ENCODE data around the gene PDE8A. TPM values are rescaled to one million over a fixed set of nuclear protein-coding genes. Genes with fewer than 3 reads are reported as not detected.

PDE8A gene
- total and polyA plus RNA-seq, 7 donors: 27.8 to 45.5 (median 39.0) TPM

DNA sequence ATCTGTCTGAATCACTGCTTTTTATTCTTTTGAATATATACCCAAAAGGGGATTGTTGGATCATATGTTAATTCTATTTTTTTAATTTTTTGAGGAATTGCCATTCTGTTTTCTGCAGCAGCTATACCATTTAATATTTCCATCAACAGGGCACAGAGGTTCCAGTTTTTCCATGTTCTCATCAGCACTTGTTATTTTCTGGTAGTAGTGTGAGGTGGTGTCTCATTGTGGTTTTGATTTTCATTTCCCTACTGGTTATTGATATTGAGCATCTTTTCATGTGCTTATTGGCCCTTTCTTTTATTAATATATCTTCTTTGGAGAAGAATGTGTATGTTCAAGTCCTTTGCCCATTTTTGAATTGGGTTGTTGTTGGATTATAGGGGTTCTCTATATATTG, 68.1 kb downstream of the PDE8A start:
- intact Hi-C loops (cut with DNase I): no loop called here
- no peak for DNase-seq
- Histone ChIP-seq H3K4me3 (no peak overlapping the region), H3K27ac (no peak overlapping the region), H3K27me3 (no peaks in the 10 kb centered on the region), H3K36me3 (no peaks in the 10 kb centered on the region), H3K9me3 (no peaks in the 10 kb centered on the region), H3K4me1 (peaks cover 0 to 17% (median 6%) of the 10 kb centered on the region in 4 donors)
- TF ChIP-seq POLR2A (IDR thresholded peaks at IDR 0.05) (no peak), EP300 (IDR thresholded peaks at IDR 0.05) (no peak)
- TF ChIP-seq, protein P1, sequence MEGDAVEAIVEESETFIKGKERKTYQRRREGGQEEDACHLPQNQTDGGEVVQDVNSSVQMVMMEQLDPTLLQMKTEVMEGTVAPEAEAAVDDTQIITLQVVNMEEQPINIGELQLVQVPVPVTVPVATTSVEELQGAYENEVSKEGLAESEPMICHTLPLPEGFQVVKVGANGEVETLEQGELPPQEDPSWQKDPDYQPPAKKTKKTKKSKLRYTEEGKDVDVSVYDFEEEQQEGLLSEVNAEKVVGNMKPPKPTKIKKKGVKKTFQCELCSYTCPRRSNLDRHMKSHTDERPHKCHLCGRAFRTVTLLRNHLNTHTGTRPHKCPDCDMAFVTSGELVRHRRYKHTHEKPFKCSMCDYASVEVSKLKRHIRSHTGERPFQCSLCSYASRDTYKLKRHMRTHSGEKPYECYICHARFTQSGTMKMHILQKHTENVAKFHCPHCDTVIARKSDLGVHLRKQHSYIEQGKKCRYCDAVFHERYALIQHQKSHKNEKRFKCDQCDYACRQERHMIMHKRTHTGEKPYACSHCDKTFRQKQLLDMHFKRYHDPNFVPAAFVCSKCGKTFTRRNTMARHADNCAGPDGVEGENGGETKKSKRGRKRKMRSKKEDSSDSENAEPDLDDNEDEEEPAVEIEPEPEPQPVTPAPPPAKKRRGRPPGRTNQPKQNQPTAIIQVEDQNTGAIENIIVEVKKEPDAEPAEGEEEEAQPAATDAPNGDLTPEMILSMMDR (IDR thresholded peaks at IDR 0.05): no peak

DNA sequence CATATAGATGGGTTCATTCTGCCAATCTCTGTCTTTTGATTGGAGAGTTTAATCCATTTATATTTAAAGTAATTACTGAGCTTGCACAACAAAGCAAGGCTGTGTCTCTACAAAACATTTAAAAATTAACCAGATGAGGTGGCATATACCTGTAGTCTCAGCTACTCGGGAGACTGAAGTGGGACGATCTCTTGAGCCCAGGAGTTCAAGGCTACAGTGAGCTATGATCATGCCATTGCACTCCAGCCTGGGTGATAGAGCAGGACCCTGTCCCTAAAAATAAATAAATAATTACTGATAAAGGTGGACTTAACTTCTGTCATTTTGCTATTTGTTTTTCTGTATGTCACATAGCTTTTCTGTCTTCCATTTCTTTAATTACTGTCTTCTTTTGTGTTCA, 78.1 kb downstream of the PDE8A start:
- DNase-seq: no peak
- no peak overlapping the region for H3K27ac ChIP-seq
- 41 to 97% methylated on average over 2 of the region's 2 CpGs for WGBS, 2 donors
- TF ChIP-seq EP300 (IDR thresholded peaks at IDR 0.05): no peak
- TF ChIP-seq, protein P1 (IDR thresholded peaks at IDR 0.05): no peak
- no peak for TF ChIP-seq POLR2AphosphoS5 (IDR thresholded peaks at IDR 0.05)
- no peak for TF ChIP-seq POLR2A (IDR thresholded peaks at IDR 0.05)
- no peaks in the 10 kb centered on the region for H3K9me3 ChIP-seq
- intact Hi-C loops (cut with DNase I): no loop called here
- H3K36me3 ChIP-seq: no peaks in the 10 kb centered on the region
- H3K4me1 ChIP-seq: no peaks in the 10 kb centered on the region
- no peaks in the 10 kb centered on the region for H3K27me3 ChIP-seq
- no peak overlapping the region for H3K4me3 ChIP-seq

DNA sequence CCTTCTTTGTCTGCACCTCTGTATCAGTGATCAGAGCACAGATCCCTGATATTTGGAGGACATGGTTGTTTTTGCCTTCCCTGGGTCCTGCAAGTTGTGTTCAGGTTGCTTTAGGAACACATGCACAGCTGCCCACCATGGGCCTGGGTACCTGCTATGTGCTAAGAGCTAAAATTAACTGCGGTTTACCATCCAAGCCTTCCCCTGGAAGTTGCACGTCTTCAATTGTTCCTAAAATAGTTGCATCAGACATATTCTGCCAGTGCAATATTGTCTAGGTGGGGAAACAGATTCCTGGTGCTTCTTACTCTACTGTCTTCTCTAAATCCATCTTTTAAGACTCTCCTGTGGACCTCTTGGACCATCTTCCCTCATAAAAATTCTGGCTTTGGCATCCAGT, 80.9 kb downstream of the PDE8A start:
- DNase-seq: no peak
- no peak overlapping the region for H3K27ac ChIP-seq
- TF ChIP-seq EP300 (IDR thresholded peaks at IDR 0.05) (no peak), POLR2AphosphoS5 (IDR thresholded peaks at IDR 0.05) (no peak), POLR2A (IDR thresholded peaks at IDR 0.05) (no peak)
- TF ChIP-seq, protein P1 (IDR thresholded peaks at IDR 0.05): no peak
- intact Hi-C loops (cut with DNase I): no loop called here
- H3K4me1 ChIP-seq: no peaks in the 10 kb centered on the region
- H3K36me3 ChIP-seq: no peaks in the 10 kb centered on the region
- H3K9me3 ChIP-seq: no peaks in the 10 kb centered on the region
- no peaks in the 10 kb centered on the region for H3K27me3 ChIP-seq
- 88 to 91% methylated on average over 2 of the region's 2 CpGs for WGBS, 2 donors
- H3K4me3 ChIP-seq: no peak overlapping the region

DNA sequence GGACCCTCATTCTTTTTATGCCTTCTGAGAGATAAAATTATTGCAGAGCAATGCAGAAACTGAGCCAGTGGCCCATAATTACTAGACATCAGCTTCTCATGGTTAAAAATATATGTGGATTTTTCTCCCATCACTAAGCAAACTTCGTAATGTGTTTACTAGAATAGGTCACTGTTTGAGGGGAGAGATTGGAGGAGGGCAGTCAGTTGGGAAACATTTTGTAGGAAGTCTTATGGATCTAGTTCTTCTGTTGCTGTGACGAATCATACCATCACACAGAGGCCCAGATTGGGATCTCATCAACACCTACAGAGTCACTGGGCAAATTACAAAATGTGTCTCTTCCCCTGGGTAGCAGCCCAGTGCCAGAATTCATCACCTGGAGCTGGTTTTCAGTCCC, 81.4 kb downstream of the PDE8A start:
- Histone ChIP-seq H3K27me3 (no peaks in the 10 kb centered on the region), H3K36me3 (peaks cover 0 to 5% (median 0%) of the 10 kb centered on the region in 4 donors), H3K4me3 (no peak overlapping the region), H3K9me3 (no peaks in the 10 kb centered on the region), H3K4me1 (no peaks in the 10 kb centered on the region), H3K27ac (no peak overlapping the region)
- WGBS, 2 donors: 90 to 96% methylated on average over 2 of the region's 2 CpGs
- no peak for DNase-seq
- TF ChIP-seq POLR2A (IDR thresholded peaks at IDR 0.05) (no peak), EP300 (IDR thresholded peaks at IDR 0.05) (no peak), POLR2AphosphoS5 (IDR thresholded peaks at IDR 0.05) (no peak)
- TF ChIP-seq, protein P1 (IDR thresholded peaks at IDR 0.05): no peak
- intact Hi-C loops (cut with DNase I): no loop called here

DNA sequence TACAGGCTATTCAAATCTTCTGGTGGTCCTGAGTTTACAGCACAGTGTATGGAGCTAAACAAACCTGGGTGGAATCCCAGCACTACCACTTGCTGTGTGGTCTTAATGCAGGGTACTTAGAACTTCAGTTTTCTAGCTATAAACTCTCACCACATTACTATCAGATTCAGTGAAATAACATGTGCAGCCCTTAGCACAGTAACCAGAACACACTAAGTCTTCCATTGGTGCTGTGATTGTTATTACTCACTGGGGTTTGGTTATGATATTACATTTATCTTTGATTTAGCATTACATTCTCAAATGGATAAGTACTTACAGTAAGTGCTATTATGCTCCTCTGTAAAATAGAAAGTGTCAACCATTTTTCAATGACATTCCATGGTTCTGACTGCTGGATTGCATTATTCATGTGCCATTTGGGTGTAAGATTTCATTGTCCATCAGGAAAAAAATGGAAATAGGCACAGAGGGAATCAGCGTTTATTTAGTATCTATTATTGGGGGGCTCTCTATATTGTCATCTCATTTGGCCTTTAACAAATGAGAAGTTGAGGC, 81.9 kb downstream of the PDE8A start:
- no peaks in the 10 kb centered on the region for H3K4me1 ChIP-seq
- H3K27ac ChIP-seq: no peak overlapping the region
- no peak for DNase-seq
- intact Hi-C loops (cut with DNase I): no loop called here
- H3K36me3 ChIP-seq: peaks cover 0 to 8% (median 0%) of the 10 kb centered on the region in 4 donors
- no peak overlapping the region for H3K4me3 ChIP-seq
- TF ChIP-seq POLR2A (IDR thresholded peaks at IDR 0.05): no peak
- no peak for TF ChIP-seq EP300 (IDR thresholded peaks at IDR 0.05)
- TF ChIP-seq, protein P1 (IDR thresholded peaks at IDR 0.05): no peak
- TF ChIP-seq POLR2AphosphoS5 (IDR thresholded peaks at IDR 0.05): no peak
- no peaks in the 10 kb centered on the region for H3K27me3 ChIP-seq
- H3K9me3 ChIP-seq: no peaks in the 10 kb centered on the region
- WGBS, 2 donors: 93 to 95% methylated on average over 1 of the region's 1 CpG
